ENCODE data around the gene RGMB. TPM values are rescaled to one million over a fixed set of nuclear protein-coding genes. Genes with fewer than 3 reads are reported as not detected.
"Not testable (repeated sequence)": the region's sequence is repeated elsewhere in the genome, so short reads cannot be mapped to it uniquely, and the experiment has no call there.

The RGMB gene
- polyA plus RNA-seq (2013) = 0.12 TPM

DNA sequence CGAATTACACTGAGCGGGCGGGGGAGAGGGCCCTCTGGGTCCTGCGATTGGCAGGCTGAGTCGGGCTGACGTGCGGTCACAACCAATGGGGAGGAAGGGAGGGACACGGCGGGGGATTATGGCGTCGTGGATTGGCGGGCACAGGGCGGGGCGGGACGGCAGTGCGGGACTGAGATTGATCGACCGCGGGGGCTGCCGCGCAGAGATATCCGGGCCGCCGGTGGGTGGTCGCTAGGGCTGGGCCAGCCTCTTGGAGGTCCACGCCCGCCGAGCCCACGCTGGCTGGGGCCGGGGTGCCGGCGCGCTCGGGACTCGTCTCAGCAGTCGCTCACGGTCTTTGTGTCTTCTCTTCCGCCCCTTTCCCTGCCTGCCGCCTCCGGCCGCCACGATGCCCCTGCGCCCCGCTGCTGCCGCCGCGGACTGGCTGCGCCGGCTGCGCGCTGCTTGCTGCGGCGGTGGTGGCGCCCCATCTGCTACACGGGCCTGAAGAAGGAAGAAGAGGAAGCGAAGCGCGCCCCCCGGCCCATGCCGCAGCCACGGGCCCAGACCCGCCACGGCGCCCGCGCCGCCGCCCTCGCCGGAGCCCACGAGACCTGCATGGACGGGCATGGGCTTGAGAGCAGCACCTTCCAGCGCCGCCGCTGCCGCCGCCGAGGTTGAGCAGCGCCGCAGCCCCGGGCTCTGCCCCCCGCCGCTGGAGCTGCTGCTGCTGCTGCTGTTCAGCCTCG lies at the start of gene RGMB:
Gene RGMB, plus strand, starts transcription at position 200 of the 728 bp plus-strand sequence. Its CDS starts 408 bp downstream, at position 608.
- H3K4me3 ChIP-seq (ENCODE audit: control insufficient read depth in 1 of 7, extremely low read depth in 1 of 7, insufficient read depth in 4 of 7, low read depth in 2 of 7, low read length in 6 of 7) = peak within 1 kb of the TSS; percentile 50 to 80 (median 68)
- CTCF ChIA-PET = interaction anchor here (0.7 to 1.5 kb wide), 2 partner anchors 12 to 22 kb away, joined by 3 read pairs; no protein-coding TSS in a partner anchor
- no peaks in the 10 kb centered on the region for H3K36me3 ChIP-seq (ENCODE audit: control insufficient read depth in 4 of 4, insufficient read depth in 4 of 4, low read length in 3 of 4)
- 0% methylated on average over 75 of the region's 84 CpGs for WGBS (ENCODE audit: insufficient coverage)
- POLR2A ChIA-PET = interaction anchor here (0.7 kb wide), 1 partner anchor 20 kb away, joined by 3 read pairs; no protein-coding TSS in a partner anchor
- H3K27me3 ChIP-seq (replicated peaks in 2 of 5; ENCODE audit: control insufficient read depth in 4 of 5, insufficient read depth in 5 of 5, low read length in 4 of 5) = peaks cover 14 to 98% (median 47%) of the 10 kb centered on the region in 5 experiments
- peak; percentile 85 to 90 (median 90) for DNase-seq
- peaks cover 0 to 2% (median 0%) of the 10 kb centered on the region in 5 experiments for H3K9me3 ChIP-seq (ENCODE audit: control extremely low read depth in 1 of 5, control insufficient read depth in 4 of 5, insufficient read depth in 2 of 5, low read depth in 1 of 5, low read length in 4 of 5)
- peaks cover 22 to 54% (median 52%) of the 10 kb centered on the region in 4 experiments for H3K4me1 ChIP-seq (ENCODE audit: control extremely low read depth in 1 of 4, control insufficient read depth in 4 of 4, insufficient read depth in 4 of 4, low read length in 3 of 4)
- H3K27ac ChIP-seq (ENCODE audit: insufficient read depth in 1 of 2, low read depth in 1 of 2, low read length in 2 of 2, poor library complexity in 1 of 2, severe bottlenecking in 2 of 2) = no peak within 1 kb of the TSS

DNA sequence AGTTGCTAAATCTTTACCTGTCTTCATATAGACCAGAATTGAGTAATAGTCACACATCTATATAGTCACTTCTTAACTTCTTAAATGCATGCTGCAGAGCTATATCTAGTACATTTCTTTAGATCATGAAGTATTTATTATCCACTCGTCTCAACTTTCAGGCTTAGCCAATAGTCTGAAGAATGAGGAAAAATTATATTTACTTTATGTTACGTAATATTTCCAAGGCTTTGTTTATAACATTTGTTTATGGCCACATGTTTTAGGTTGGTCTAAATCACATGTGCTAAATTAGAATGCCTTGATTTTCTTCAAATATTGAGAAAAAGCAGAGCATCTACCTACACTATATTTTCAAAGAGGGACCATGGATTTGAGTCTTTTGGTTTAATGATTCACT lies 47.2 kb upstream of the RGMB start:
- H3K36me3 ChIP-seq (ENCODE audit: control insufficient read depth in 4 of 4, insufficient read depth in 4 of 4, low read length in 3 of 4) = no peaks in the 10 kb centered on the region
- no peaks in the 10 kb centered on the region for H3K27me3 ChIP-seq (replicated peaks in 2 of 5; ENCODE audit: control insufficient read depth in 4 of 5, insufficient read depth in 5 of 5, low read length in 4 of 5)
- H3K4me3 ChIP-seq (ENCODE audit: control insufficient read depth in 1 of 7, extremely low read depth in 1 of 7, insufficient read depth in 4 of 7, low read depth in 2 of 7, low read length in 6 of 7) = no peak overlapping the region
- no peaks in the 10 kb centered on the region for H3K9me3 ChIP-seq (ENCODE audit: control extremely low read depth in 1 of 5, control insufficient read depth in 4 of 5, insufficient read depth in 2 of 5, low read depth in 1 of 5, low read length in 4 of 5)
- POLR2A ChIA-PET = no interaction called here
- no peaks in the 10 kb centered on the region for H3K4me1 ChIP-seq (ENCODE audit: control extremely low read depth in 1 of 4, control insufficient read depth in 4 of 4, insufficient read depth in 4 of 4, low read length in 3 of 4)
- DNase-seq = no peak
- CTCF ChIA-PET = interaction anchor here (0.7 kb wide), 1 partner anchor 8 kb away, joined by 3 read pairs; no protein-coding TSS in a partner anchor
- WGBS (ENCODE audit: insufficient coverage) = no CpG with 5 or more reads among the region's 2 CpGs
- no peak overlapping the region for H3K27ac ChIP-seq (ENCODE audit: insufficient read depth in 1 of 2, low read depth in 1 of 2, low read length in 2 of 2, poor library complexity in 1 of 2, severe bottlenecking in 2 of 2)

DNA sequence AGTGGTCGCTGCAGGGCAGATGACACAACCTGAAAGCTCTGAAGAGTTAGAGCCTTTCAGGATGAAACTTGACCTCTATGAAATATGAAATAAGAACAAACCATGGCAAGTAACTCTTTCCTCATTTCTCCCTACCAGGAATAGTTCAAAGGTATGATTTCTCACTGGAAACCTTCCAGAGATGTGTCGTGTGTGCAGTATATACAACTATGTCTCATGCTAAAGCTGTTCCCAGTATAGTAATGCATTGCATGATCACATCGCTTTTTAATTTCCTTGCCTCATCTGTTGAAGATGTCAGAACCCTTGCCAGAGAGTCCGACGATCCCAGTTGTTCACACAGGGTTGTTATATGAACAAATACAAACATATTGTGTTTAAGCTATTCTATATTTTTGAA lies 45.8 kb upstream of the RGMB start:
- CTCF ChIA-PET = no interaction called here
- WGBS (ENCODE audit: insufficient coverage) = 94% methylated on average over 2 of the region's 5 CpGs
- H3K4me3 ChIP-seq (ENCODE audit: control insufficient read depth in 1 of 7, extremely low read depth in 1 of 7, insufficient read depth in 4 of 7, low read depth in 2 of 7, low read length in 6 of 7) = no peak overlapping the region
- H3K9me3 ChIP-seq (ENCODE audit: control extremely low read depth in 1 of 5, control insufficient read depth in 4 of 5, insufficient read depth in 2 of 5, low read depth in 1 of 5, low read length in 4 of 5) = no peaks in the 10 kb centered on the region
- H3K4me1 ChIP-seq (ENCODE audit: control extremely low read depth in 1 of 4, control insufficient read depth in 4 of 4, insufficient read depth in 4 of 4, low read length in 3 of 4) = no peaks in the 10 kb centered on the region
- H3K27ac ChIP-seq (ENCODE audit: insufficient read depth in 1 of 2, low read depth in 1 of 2, low read length in 2 of 2, poor library complexity in 1 of 2, severe bottlenecking in 2 of 2) = no peak overlapping the region
- H3K27me3 ChIP-seq (replicated peaks in 2 of 5; ENCODE audit: control insufficient read depth in 4 of 5, insufficient read depth in 5 of 5, low read length in 4 of 5) = no peaks in the 10 kb centered on the region
- DNase-seq = no peak
- POLR2A ChIA-PET = no interaction called here
- no peaks in the 10 kb centered on the region for H3K36me3 ChIP-seq (ENCODE audit: control insufficient read depth in 4 of 4, insufficient read depth in 4 of 4, low read length in 3 of 4)

DNA sequence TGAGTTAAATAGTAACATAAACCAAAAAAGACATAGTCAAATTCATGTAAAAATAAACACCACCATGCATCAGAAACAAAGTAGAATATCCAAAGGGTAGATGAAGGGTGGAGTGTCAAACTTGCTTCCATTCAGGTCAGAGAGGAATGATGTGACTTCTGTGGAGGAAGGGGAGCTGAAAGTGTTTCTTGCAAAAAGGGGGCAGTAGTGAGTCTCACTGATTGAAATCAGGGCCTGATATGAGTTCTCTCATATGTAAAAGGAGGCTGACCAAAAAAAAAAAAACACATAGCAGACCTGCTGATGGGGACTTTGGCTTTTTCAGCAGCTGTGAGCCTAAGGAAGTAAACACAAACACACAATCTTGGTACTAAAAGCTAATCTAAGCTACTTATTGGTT lies 38.8 kb upstream of the RGMB start:
- H3K27me3 ChIP-seq (replicated peaks in 2 of 5; ENCODE audit: control insufficient read depth in 4 of 5, insufficient read depth in 5 of 5, low read length in 4 of 5) = no peaks in the 10 kb centered on the region
- no peaks in the 10 kb centered on the region for H3K4me1 ChIP-seq (ENCODE audit: control extremely low read depth in 1 of 4, control insufficient read depth in 4 of 4, insufficient read depth in 4 of 4, low read length in 3 of 4)
- ChIA-PET CTCF (interaction anchor here (0.5 to 0.6 kb wide), 2 partner anchors 9 to 13 kb away, joined by 3 read pairs; no protein-coding TSS in a partner anchor), POLR2A (no interaction called here)
- H3K4me3 ChIP-seq (ENCODE audit: control insufficient read depth in 1 of 7, extremely low read depth in 1 of 7, insufficient read depth in 4 of 7, low read depth in 2 of 7, low read length in 6 of 7) = no peak overlapping the region
- no peak for DNase-seq
- no peaks in the 10 kb centered on the region for H3K36me3 ChIP-seq (ENCODE audit: control insufficient read depth in 4 of 4, insufficient read depth in 4 of 4, low read length in 3 of 4)
- no peak overlapping the region for H3K27ac ChIP-seq (ENCODE audit: insufficient read depth in 1 of 2, low read depth in 1 of 2, low read length in 2 of 2, poor library complexity in 1 of 2, severe bottlenecking in 2 of 2)
- no peaks in the 10 kb centered on the region for H3K9me3 ChIP-seq (ENCODE audit: control extremely low read depth in 1 of 5, control insufficient read depth in 4 of 5, insufficient read depth in 2 of 5, low read depth in 1 of 5, low read length in 4 of 5)

GRCh38 chr5:98735806-98736507 lies 37.5 kb upstream of the RGMB start:
- Histone ChIP-seq H3K4me3 (ENCODE audit: control insufficient read depth in 1 of 7, extremely low read depth in 1 of 7, insufficient read depth in 4 of 7, low read depth in 2 of 7, low read length in 6 of 7) (no peak overlapping the region), H3K27me3 (replicated peaks in 2 of 5; ENCODE audit: control insufficient read depth in 4 of 5, insufficient read depth in 5 of 5, low read length in 4 of 5) (no peaks in the 10 kb centered on the region), H3K36me3 (ENCODE audit: control insufficient read depth in 4 of 4, insufficient read depth in 4 of 4, low read length in 3 of 4) (no peaks in the 10 kb centered on the region), H3K9me3 (ENCODE audit: control extremely low read depth in 1 of 5, control insufficient read depth in 4 of 5, insufficient read depth in 2 of 5, low read depth in 1 of 5, low read length in 4 of 5) (no peaks in the 10 kb centered on the region), H3K27ac (ENCODE audit: insufficient read depth in 1 of 2, low read depth in 1 of 2, low read length in 2 of 2, poor library complexity in 1 of 2, severe bottlenecking in 2 of 2) (no peak overlapping the region), H3K4me1 (ENCODE audit: control extremely low read depth in 1 of 4, control insufficient read depth in 4 of 4, insufficient read depth in 4 of 4, low read length in 3 of 4) (no peaks in the 10 kb centered on the region)
- ChIA-PET CTCF (no interaction called here), POLR2A (no interaction called here)
- WGBS (ENCODE audit: insufficient coverage) = no CpG with 5 or more reads among the region's 1 CpG
- DNase-seq = no peak

DNA sequence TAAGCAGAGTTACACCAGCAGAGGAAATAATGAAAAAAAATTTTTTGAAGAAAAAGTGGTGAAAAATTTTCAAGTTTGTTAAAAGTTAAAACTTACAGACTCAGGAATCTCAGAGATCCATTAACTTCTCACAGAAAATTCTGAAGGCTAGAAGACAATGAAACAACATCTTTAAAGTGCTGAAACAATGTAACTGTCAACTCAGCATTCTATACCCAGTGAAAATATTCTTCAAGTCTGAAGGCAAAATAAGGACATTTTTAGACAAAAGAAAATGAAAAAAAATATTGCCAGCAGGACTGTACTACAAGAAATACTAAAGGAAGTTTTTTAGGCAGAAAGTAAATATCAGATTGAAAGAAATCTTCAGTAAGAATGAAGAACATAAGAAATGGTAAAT lies 36.7 kb upstream of the RGMB start:
- Histone ChIP-seq H3K27me3 (replicated peaks in 2 of 5; ENCODE audit: control insufficient read depth in 4 of 5, insufficient read depth in 5 of 5, low read length in 4 of 5) (no peaks in the 10 kb centered on the region), H3K27ac (ENCODE audit: insufficient read depth in 1 of 2, low read depth in 1 of 2, low read length in 2 of 2, poor library complexity in 1 of 2, severe bottlenecking in 2 of 2) (no peak overlapping the region), H3K36me3 (ENCODE audit: control insufficient read depth in 4 of 4, insufficient read depth in 4 of 4, low read length in 3 of 4) (no peaks in the 10 kb centered on the region), H3K4me3 (ENCODE audit: control insufficient read depth in 1 of 7, extremely low read depth in 1 of 7, insufficient read depth in 4 of 7, low read depth in 2 of 7, low read length in 6 of 7) (no peak overlapping the region), H3K9me3 (ENCODE audit: control extremely low read depth in 1 of 5, control insufficient read depth in 4 of 5, insufficient read depth in 2 of 5, low read depth in 1 of 5, low read length in 4 of 5) (no peaks in the 10 kb centered on the region), H3K4me1 (ENCODE audit: control extremely low read depth in 1 of 4, control insufficient read depth in 4 of 4, insufficient read depth in 4 of 4, low read length in 3 of 4) (no peaks in the 10 kb centered on the region)
- POLR2A ChIA-PET = no interaction called here
- CTCF ChIA-PET = no interaction called here
- no peak for DNase-seq

GRCh38 chr5:98737441-98737840 lies 36.0 kb upstream of the RGMB start:
- H3K4me1 ChIP-seq (ENCODE audit: control extremely low read depth in 1 of 4, control insufficient read depth in 4 of 4, insufficient read depth in 4 of 4, low read length in 3 of 4); CTCF ChIA-PET; H3K27ac ChIP-seq (ENCODE audit: insufficient read depth in 1 of 2, low read depth in 1 of 2, low read length in 2 of 2, poor library complexity in 1 of 2, severe bottlenecking in 2 of 2); H3K4me3 ChIP-seq (ENCODE audit: control insufficient read depth in 1 of 7, extremely low read depth in 1 of 7, insufficient read depth in 4 of 7, low read depth in 2 of 7, low read length in 6 of 7); DNase-seq; POLR2A ChIA-PET; H3K27me3 ChIP-seq (replicated peaks in 2 of 5; ENCODE audit: control insufficient read depth in 4 of 5, insufficient read depth in 5 of 5, low read length in 4 of 5); H3K9me3 ChIP-seq (ENCODE audit: control extremely low read depth in 1 of 5, control insufficient read depth in 4 of 5, insufficient read depth in 2 of 5, low read depth in 1 of 5, low read length in 4 of 5); H3K36me3 ChIP-seq (ENCODE audit: control insufficient read depth in 4 of 4, insufficient read depth in 4 of 4, low read length in 3 of 4): not testable (repeated sequence)
- 94% methylated on average over 9 of the region's 9 CpGs for WGBS (ENCODE audit: insufficient coverage)
